8988T (cell line): ENCODE results near the gene ST14.
"Not testable (repeated sequence)": the region's sequence is repeated elsewhere in the genome, so short reads cannot be mapped to it uniquely, and the experiment has no call there.

ENCODE experiments used
- DNase-seq: peaks from one replicate; pipeline ENCODE4 v3.0.0; 2011

ST14 gene

DNA sequence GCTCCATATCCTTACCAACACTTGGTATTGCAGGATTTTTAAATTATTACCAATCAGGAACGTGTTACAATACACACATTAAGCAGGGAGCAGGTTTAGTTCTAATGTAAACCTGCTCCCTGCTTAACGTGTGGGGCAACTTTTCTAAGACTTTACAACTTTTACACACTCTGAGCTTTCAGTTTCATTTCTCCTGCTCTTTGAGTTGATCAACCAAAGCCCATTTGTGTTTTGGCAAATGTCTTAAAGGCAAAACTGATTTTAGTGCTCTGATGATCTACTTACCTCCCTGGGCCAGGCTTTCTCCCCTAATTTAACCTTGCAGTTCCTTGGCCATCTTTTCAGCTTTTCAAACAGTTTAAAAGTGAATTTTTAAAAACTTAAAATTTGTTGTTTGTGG lies 84.2 kb downstream of the ST14 start:
- DNase-seq = no peak

DNA sequence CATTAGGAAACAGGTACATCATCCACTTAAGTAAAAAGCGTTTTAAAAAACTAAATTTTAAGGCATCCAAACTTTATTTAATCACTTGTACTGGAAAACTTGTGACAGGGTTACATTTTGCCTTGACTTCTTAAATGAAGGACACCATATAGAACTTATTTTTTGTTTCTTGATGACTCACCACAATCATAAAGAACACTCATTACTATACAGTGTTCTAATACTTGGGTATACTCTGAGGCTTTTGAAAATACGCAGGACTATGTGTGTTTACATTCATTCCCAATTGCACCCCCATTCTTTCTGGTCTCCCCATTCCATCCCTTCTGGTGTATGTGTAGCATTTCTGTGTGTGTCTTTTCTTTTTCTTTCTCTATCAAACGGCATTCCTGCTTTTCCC lies 85.3 kb downstream of the ST14 start:
- DNase-seq = no peak

DNA sequence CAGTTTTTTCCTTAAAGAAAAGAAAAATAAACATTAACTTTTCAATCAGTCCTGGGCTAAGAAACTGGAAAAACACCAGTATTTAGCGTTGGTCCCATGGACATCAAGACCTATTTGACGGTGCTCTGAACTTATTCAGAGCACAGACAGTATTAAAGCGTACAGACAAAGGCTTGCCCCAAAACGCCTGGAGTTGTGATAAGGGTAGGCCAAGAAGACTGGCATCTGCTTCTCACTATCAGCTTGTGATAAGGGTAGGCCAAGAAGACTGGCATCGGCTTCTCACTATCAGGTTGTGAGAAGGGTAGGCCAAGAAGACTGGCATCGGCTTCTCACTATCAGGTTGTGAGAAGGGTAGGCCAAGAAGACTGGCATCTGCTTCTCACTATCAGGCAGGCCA lies 85.8 kb downstream of the ST14 start:
- not testable (repeated sequence) for DNase-seq

DNA sequence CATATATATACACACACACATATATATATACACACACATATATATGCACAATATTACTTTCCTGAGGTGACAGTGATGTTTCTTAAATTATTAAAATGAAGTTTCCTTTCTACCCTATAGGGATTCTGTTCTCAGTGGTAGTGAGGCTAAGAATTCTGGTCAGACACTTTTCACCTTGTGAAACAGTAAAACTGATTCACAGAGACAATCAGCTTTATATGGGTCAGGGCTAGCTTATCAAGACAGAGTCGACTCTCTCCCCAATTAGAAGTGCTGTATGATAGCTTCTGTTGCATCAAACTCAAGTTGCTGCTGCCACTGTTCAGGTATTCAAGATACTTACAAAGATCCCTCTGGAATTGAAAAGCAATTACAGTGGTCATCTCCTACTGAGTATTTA lies 86.7 kb downstream of the ST14 start:
- no peak for DNase-seq

DNA sequence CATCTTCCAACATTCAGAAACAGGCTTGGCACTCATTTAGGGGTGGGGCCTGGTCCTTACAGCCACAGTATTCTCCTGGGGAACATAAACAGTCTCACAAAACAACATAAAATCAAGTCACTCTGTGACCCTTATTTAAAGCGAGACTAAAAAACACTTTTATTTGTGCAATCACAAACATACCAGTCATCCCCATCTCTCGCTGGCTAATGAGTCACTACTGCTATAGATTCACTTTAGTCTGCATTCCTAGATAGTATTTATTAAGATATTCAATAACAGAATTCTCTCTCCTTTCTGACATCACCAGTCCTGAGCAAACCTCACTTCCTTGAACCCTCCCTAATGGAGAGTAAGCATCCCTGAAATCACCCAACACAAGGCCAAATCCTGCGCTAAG lies 87.2 kb downstream of the ST14 start:
- no peak for DNase-seq

DNA sequence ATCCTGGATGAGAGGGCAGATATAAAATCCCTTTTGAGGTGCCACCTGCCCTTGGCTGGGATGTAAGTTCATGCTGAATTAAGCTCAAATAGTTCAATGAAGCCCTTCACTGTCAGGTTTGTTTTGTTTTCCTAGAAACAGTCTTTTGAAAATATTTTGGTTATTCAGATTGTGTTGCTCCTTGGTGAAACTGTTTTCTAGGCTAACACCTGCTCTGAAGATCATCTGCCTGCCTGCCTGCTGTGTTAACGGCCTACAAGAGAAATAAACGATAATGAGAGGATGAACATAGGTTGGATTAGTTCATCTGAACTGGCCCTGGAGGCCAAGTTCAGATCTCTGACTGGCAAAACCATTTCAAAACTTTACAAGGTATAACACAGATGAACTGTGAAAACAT lies 87.7 kb downstream of the ST14 start:
- DNase-seq = no peak

DNA sequence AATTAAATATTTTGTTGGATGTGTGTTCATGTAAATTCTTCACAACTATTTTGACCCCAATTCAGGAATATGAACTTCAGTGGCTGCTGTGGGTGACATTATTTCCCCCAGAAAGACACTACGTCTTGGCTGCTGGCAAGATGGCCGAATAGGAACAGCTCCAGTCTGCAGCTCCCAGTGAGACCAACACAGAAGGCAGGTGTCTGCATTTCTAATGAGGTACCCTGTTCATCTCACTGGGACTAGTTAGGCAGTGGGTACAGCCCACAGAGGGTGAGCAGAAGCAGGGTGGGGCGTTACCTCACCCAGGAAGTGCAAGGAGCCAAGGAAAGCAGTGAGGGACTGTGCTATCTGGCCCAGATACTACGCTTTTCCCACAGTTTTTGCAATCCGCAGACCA lies 89.8 kb downstream of the ST14 start:
- no peak for DNase-seq

DNA sequence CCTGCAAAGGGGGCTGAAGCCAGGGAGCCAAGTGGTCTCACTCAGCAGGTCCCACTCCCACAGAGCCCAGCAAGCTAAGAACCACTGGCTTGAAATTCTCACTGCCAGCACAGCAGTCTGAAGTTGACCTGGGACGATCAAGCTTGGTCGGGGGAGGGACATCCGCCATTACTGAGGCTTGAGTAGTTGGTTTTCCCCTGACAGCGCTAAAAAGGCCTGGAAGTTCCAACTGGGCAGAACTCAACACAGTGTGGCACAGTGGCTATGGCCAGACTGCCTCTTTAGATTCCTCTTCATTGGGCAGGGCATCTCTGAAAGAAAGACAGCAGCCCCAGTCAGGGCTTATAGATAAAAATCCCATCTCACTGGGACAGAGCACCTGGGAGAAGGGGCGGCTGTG lies 90.3 kb downstream of the ST14 start:
- not testable (repeated sequence) for DNase-seq

DNA sequence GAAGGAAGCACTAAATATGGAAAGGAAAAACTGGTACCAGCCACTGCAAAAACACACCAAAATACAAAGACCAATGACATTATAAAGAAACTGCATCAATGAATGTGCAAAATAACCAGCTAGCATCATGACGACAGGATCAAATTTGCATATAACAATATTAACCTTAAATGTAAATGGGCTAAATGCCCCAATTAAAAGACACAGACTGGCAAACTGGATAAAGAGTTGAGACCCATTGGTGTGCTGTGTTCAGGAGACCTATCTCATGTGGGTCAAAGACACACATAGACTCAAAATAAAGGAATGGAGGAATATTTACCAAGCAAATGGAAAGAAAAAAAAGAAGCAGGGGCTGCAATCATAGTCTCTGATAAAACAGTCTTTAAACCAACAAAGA lies 92.2 kb downstream of the ST14 start:
- DNase-seq = not testable (repeated sequence)
